ENCODE results near the gene SLCO1B3.
"Not testable (repeated sequence)": the region's sequence is repeated elsewhere in the genome, so short reads cannot be mapped to it uniquely, and the experiment has no call there.

Gene SLCO1B3

DNA sequence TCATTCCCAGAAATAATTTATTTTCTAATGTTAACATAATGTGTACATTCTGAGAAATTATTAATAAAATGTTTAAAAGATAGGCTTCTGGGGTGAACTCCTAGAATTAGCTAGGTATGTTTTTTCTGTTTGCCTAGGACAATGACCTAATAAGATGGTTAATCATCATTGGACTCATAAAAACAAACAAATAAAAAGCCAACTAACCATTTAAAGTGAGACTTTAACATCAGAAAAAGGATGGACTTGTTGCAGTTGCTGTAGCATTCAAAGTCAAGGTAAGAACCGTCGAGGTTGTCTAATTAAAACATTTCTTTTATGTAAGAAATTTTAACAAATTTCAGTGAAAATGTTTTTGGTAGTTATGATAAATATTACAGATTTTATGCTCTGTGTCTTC lies at the start of gene SLCO1B3:
TSS of gene SLCO1B3 (plus strand) at position 219 of the 400 bp plus-strand sequence. CDS start 5,034 bp downstream, outside the sequence.
- DNase-seq = no peak

GRCh38 chr12:20777420-20777819 lies 33.1 kb upstream of the SLCO1B3 start:
- DNase-seq = no peak

- DNase-seq = no peak
Observed at GRCh38 chr12:20778969-20779368, 31.5 kb upstream of the SLCO1B3 start.

DNA sequence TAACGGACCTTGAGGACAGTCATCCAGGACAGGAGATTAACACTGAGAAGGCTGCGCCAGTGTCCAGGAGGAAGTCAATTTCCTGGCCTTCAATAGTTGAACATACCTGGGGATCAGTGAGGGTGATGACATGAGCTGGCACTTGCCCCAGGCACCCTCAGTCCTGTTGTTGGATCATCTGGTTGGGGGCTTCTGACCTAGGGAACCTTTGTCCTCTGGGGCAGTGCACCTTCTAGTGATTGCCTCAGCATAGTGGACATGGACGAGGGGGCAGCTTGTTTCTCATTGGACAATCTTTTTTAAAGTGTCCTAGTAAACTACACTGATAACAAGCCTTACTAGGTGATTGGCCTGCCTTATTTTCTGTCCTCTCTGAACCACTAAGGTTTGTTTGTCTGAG lies 30.5 kb upstream of the SLCO1B3 start:
- DNase-seq = not testable (repeated sequence)

DNA sequence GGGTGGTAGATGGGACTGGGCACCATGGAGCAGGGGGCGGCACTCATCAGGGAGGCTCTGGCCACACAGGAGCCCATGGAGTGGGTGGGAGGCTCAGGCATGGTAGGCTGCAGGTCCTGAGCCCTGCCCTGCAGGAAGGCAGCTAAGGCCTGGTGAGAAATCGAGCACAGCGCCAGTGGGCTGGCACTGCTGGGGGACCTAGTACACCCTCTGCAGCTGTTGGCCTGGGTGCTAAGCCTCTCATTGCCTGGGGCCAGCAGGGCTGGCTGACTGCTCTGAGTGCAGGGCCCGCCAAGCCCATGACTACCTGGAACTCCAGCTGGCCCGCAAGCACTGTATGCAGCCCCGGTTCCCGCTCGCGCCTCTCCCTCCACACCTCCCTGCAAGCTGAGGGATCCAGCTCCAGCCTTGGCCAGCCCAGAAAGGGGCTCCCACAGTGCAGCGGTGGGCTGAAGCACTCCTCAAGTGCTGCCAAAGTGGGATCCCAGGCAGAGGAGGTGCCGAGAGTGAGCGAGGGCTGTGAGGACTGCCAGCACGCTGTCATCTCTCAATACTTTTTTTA lies 26.6 kb upstream of the SLCO1B3 start:
- DNase-seq = not testable (repeated sequence)

DNA sequence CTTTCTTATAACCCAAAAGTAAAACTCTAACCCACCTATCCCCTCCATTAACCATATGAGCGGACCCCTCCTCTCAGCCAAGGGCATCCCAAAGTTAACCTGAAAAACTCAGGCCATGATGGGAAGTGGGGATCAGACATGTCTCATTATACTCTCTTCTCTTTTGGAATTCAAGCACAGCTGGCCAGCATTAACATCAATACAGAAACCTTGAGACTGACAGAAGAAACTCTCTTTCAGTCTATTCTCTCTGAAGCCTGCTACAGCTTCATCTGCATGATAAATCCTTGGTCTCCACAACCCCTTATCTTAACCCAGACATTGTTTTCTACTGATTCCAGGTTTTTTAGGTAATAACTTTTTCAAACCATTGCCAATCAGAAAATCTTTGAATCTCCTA lies 17.5 kb upstream of the SLCO1B3 start:
- no peak for DNase-seq

DNA sequence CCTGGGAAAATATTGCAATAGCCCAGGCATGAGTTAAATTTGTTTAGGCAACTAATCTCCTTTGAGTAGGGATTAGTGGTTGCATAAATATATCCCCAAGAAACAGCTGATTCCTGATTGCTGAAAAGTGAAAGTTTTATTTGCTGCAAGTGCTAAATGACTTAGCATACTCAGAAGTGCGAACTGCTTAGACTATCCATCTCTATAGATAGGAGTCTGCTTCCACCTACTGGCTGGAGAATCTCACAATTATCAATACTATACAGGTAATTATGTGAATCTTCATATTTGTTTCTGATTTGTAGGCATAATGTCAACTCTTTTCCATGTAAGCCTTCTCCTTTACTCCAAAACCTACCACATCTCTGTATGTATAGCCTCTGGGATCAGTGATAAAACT lies 12.0 kb upstream of the SLCO1B3 start:
- no peak for DNase-seq

DNA sequence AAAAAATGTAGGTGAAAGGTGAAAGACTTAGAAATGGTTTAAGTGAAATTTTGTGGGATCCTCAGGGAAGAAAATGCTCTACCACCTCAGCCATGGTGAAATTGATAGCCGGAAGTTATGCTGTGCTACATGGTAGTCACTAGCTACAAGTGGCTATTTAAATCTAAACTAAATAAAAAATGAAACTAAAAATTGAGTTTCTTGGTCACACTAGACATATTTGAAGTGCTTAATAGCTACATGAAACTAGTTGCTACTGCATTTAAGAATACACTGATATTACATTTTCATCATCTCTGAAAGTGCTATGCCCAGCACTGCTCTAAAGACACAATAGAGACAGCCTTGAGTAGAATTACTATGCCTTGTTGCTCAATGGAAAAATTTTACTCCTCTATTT lies 10.3 kb upstream of the SLCO1B3 start:
- DNase-seq = no peak

DNA sequence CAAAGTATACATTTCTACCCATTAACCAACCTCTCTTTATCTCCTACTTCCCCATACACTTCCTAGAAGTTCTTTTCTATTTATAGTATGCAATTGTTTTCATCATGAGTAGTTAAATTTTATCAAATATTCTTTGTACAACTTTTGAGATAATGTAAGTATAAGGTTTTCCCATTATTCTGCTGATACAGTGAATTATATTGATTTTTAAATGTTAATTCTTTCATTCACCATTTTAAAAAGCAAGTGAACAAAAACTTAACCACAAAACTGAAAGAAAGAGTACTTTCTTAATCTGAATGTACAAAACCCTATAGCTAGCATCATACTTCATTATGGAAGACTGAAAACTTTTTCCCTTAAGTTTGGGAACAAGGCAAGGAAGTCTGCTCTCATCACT lies 9.5 kb upstream of the SLCO1B3 start:
- no peak for DNase-seq

DNA sequence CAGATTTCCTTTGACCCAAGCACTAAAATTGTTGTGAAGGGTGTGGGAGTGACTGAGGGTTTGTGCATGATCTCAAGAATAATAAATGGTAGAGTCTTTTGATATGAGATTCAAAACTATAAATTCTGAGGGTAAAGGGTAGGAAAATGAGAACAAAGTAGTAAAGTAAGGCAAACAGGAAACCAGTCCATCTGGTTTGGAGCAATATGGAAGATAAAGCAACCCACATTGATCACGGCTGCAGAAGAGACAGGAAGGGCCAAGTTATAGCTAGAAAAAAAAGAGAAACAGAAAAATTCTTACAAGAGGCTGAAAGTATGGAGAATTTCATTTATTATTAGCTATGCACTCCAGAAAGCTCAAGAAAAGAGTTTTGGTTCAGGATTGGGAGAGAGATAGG lies 4.6 kb upstream of the SLCO1B3 start:
- no peak for DNase-seq

- DNase-seq = no peak
Observed at GRCh38 chr12:20807192-20808080, 3.1 kb upstream of the SLCO1B3 start.

GRCh38 chr12:20808521-20808920 lies 2.0 kb upstream of the SLCO1B3 start:
- no peak for DNase-seq

- no peak for DNase-seq
Observed at GRCh38 chr12:20815574-20815973, 5.1 kb downstream of the SLCO1B3 start.

GRCh38 chr12:20822415-20822814 lies 11.9 kb downstream of the SLCO1B3 start:
- no peak for DNase-seq

DNA sequence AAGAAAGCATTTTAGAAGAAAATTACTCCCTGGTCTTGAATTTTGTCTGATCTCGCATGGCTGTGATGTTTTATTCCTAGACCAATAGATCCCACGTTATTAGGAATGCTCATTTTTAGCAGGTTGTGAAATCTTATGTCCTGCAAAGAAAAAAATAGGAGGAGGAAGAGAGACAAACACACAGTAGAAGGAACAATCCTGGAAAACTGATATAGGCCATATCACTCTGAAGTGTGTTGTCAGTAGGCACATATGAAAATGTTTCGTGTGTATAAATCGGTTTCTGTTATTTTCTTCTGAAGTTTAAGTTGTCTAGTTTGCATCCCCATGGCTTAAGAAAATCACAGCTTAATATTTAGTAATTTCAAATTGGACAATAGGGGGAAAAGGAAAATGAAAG lies 12.4 kb downstream of the SLCO1B3 start:
- DNase-seq = no peak

DNA sequence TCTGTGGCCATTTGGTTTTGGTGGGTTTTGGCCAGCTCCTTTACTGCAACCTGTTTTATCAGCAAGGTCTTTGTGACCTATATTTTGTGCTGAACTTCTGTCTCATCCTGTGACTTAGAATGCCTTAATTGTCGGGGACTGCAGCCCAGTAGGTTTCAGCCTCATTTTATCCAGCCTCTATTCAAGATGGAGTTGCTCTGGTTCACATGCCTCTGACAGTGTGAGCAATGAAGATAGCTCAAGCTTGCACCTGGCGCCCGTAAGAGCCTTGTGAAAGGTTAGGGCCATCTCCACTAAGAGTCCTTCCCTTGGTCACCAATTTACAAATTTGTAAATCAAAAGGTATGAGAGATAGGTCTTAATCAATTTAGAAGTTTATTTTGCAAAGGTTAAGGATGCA lies 19.4 kb downstream of the SLCO1B3 start:
- no peak for DNase-seq

DNA sequence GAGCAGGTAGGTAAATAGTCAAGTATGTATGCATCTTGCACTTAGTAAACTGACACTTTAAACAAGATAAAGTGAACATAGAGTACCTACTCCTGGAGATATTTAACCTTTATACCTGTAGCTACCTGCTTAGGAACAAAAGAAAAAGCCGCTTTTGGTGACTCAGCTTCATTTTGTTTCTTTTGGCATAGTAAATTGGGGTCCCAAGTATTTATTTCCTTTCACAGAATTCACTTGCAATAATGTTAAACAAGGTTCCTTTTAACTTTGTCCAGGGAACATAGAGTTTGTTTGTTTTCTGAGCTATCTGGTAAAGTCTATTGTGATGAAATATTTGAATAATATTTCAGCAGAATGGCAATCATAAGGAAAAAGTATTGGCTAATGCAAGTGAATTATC lies 20.0 kb downstream of the SLCO1B3 start:
- DNase-seq = no peak

DNA sequence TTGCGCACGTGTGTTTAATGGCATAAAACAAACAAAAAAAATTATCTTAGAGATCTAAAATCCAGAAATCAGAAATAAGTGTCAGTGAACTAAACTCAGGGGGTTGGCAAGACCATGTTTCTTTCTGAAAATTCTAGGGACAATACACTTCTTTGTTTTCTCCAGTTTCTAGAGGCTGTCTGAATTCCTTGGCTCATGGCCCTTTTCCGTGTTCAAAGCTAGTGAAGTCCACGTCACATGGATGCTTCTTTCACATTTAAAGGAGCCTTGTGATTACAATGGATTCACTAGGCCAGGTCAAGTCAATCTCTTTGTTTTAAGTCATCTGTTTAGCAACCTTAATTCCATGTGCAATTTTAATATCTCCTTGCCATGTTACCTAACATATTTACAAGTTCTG lies 22.4 kb downstream of the SLCO1B3 start:
- no peak for DNase-seq

GRCh38 chr12:20852649-20853048 lies 42.1 kb downstream of the SLCO1B3 start:
- no peak for DNase-seq

DNA sequence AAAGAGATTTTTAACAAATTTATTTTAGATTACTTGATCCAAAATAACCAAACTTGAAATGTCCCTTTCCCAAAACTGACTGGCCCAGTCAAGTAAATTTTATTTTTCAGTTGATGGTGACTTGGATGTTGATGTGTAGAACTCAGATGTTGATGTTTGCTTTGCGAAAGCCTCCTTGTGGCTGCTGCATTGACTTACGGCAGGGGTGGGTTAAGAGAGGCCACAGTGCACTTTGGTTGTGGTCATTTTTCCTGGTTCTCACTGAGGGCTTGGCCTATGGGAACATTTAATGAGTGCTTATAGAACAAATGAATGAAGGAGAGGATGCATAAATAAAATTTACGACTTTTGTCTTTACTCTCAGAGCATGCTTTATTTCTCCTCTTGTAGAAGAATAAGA lies 52.6 kb downstream of the SLCO1B3 start:
- DNase-seq = no peak

DNA sequence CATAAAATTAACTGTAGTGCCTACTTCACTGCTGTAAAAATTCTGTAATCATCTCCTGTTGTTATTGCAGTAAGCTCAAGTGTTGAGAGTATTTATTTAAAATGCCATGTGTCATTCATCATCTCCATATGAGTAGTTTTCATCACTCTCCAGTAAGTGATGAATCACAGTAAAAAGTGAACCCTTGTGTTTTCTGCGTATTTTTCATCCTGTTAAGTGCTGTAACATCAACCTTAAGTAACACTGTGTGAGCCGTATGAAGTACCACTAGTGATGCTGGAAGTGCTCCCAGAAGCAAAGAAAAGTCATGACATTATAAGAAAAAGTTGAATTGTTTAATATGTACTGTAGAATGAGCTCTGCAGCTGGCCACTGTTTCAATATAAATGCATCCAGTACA lies 55.4 kb downstream of the SLCO1B3 start:
- no peak for DNase-seq

- no peak for DNase-seq
Observed at GRCh38 chr12:20868277-20868676, 57.8 kb downstream of the SLCO1B3 start.

DNA sequence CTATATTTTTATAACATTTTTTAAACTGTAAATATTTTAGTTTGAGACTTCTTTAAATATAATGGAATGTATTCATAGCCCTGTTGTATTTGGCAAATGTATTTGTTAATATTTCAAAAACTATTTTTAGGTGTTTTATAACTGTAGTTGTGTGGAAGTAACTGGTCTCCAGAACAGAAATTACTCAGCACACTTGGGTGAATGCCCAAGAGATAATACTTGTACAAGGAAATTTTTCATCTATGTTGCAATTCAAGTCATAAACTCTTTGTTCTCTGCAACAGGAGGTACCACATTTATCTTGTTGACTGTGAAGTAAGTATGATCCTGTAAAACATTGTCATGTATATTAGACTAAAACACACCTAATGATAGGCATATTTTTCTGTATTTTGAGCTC lies 72.8 kb downstream of the SLCO1B3 start:
- no peak for DNase-seq

- no peak for DNase-seq
Observed at GRCh38 chr12:20885116-20885515, 74.6 kb downstream of the SLCO1B3 start.

DNA sequence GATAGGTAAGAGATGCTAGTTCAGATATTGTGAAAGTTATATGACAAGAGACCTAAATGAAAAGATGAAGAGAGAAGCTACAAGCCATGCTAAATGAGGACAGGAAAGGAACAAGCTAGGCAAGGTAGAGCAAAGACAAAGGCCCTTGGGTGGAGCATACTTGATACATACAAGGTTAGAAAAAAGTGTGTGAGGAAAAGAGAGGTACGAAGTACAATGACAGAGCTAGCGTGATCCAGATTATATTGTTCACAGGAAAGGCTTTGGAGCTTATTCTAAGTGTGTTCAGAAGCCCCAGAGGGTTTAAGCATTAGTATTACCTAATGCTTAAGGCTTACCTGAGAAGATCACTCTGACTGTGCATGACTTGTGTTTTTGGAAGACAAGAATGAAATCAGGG lies 75.0 kb downstream of the SLCO1B3 start:
- DNase-seq = no peak
